Progenitor cell of endocrine pancreas (in vitro differentiated cells): ENCODE measurements around the gene SEMA4D. TPM values are rescaled to one million over a fixed set of nuclear protein-coding genes. Genes with fewer than 3 reads are reported as not detected.

Source experiments
- DNase-seq: peaks from one replicate; pipeline ENCODE4 v3.0.0; 2021; ENCODE audit warnings: low spot score; ENCODE audit not compliant: unreplicated experiment
- H3K27ac Mint-ChIP-seq: 2 replicates; pipeline ENCODE4 v1.8.0; 2021; ENCODE audit warnings: mild to moderate bottlenecking, moderate library complexity, mixed read lengths
- H3K27me3 Mint-ChIP-seq: 2 replicates; pipeline ENCODE4 v1.8.0; 2021; ENCODE audit warnings: mixed read lengths
- H3K36me3 Mint-ChIP-seq: 2 replicates; pipeline ENCODE4 v1.8.0; 2022; ENCODE audit warnings: mixed read lengths; ENCODE audit not compliant: insufficient read depth
- H3K4me1 Mint-ChIP-seq: 2 replicates; pipeline ENCODE4 v1.8.0; 2021; ENCODE audit warnings: low read depth, mixed read lengths
- H3K4me3 Mint-ChIP-seq: 2 replicates; pipeline ENCODE4 v1.8.0; 2021; ENCODE audit warnings: low read depth, mild to moderate bottlenecking, moderate library complexity, mixed read lengths
- H3K9me3 Mint-ChIP-seq: 2 replicates; pipeline ENCODE4 v1.8.0; 2021; ENCODE audit warnings: low read depth, mixed read lengths
- CTCF ChIP-seq: fragments of 200-600 bp; sonication (generic); IDR thresholded peaks from one replicate; pipeline ENCODE4 v1.5.0; 2021; ENCODE audit warnings: antibody characterized with exemption, mild to moderate bottlenecking; ENCODE audit not compliant: unreplicated experiment
- total RNA-seq: library from RNA; stranded (reverse); gene quantifications from 2 replicates; pipeline ENCODE4 v1.2.1, GENCODE V29; 2021

The SEMA4D gene
- total RNA-seq, 1 donor from 2014 or later = 63.1 TPM

- TF ChIP-seq CTCF = no peak
- Mint-ChIP-seq H3K36me3 (peaks cover 2% of the 10 kb centered on the region), H3K4me1 (peaks cover 18% of the 10 kb centered on the region), H3K9me3 (no peaks in the 10 kb centered on the region), H3K27me3 (no peaks in the 10 kb centered on the region), H3K27ac (peak overlapping the region; percentile 21), H3K4me3 (no peak overlapping the region)
- no peak for DNase-seq
These were observed 29.5 kb downstream of the SEMA4D start for GRCh38 chr9:89468281-89468960.

- Mint-ChIP-seq H3K4me1 (peaks cover 18% of the 10 kb centered on the region), H3K36me3 (peaks cover 2% of the 10 kb centered on the region), H3K4me3 (no peak overlapping the region), H3K27me3 (no peaks in the 10 kb centered on the region), H3K9me3 (no peaks in the 10 kb centered on the region), H3K27ac (no peak overlapping the region)
- DNase-seq = no peak
- TF ChIP-seq CTCF = no peak
These were observed 30.7 kb downstream of the SEMA4D start for GRCh38 chr9:89467278-89467625.

- Mint-ChIP-seq H3K27me3 (no peaks in the 10 kb centered on the region), H3K4me1 (peaks cover 18% of the 10 kb centered on the region), H3K27ac (no peak overlapping the region)
These were observed 31.2 kb downstream of the SEMA4D start for GRCh38 chr9:89466451-89467277.

GRCh38 chr9:89465726-89466308 lies 32.1 kb downstream of the SEMA4D start:
- no peaks in the 10 kb centered on the region for H3K9me3 Mint-ChIP-seq
- peaks cover 18% of the 10 kb centered on the region for H3K4me1 Mint-ChIP-seq
- TF ChIP-seq CTCF = no peak
- no peak overlapping the region for H3K27ac Mint-ChIP-seq
- no peak for DNase-seq
- no peaks in the 10 kb centered on the region for H3K27me3 Mint-ChIP-seq
- no peaks in the 10 kb centered on the region for H3K36me3 Mint-ChIP-seq
- H3K4me3 Mint-ChIP-seq = no peak overlapping the region

More at GRCh38 chr9:89466451-89467277, 31.2 kb downstream of the SEMA4D start:
- Mint-ChIP-seq H3K36me3 (no peaks in the 10 kb centered on the region), H3K9me3 (no peaks in the 10 kb centered on the region), H3K4me3 (no peak overlapping the region)
- no peak for DNase-seq
- TF ChIP-seq CTCF = no peak

- Mint-ChIP-seq H3K27ac (no peak overlapping the region), H3K4me3 (no peak overlapping the region), H3K27me3 (no peaks in the 10 kb centered on the region), H3K36me3 (no peaks in the 10 kb centered on the region), H3K9me3 (no peaks in the 10 kb centered on the region), H3K4me1 (peaks cover 18% of the 10 kb centered on the region)
- no peak for DNase-seq
- no peak for TF ChIP-seq CTCF
These were observed 32.9 kb downstream of the SEMA4D start for GRCh38 chr9:89465001-89465451.
